Endothelial cell (in vitro differentiated cells): ENCODE results near the gene DAAM2. TPM values are rescaled to one million over a fixed set of nuclear protein-coding genes. Genes with fewer than 3 reads are reported as not detected.

ENCODE experiments used
- DNase-seq: peaks from one replicate; pipeline ENCODE4 v3.0.0; 2021; ENCODE audit warnings: low spot score
- H3K27ac Mint-ChIP-seq: one replicate; pipeline ENCODE4 v1.8.0; 2021; ENCODE audit warnings: mixed read lengths, inconsistent platforms; ENCODE audit not compliant: unreplicated experiment
- H3K27me3 Mint-ChIP-seq: one replicate; pipeline ENCODE4 v1.8.0; 2021; ENCODE audit warnings: mild to moderate bottlenecking, moderate library complexity, mixed read lengths, inconsistent platforms; ENCODE audit not compliant: unreplicated experiment
- H3K36me3 Mint-ChIP-seq: one replicate; pipeline ENCODE4 v1.8.0; 2021; ENCODE audit warnings: mild to moderate bottlenecking, low read depth, mixed read lengths, inconsistent platforms; ENCODE audit not compliant: unreplicated experiment
- H3K4me1 Mint-ChIP-seq: one replicate; pipeline ENCODE4 v1.8.0; 2021; ENCODE audit warnings: mild to moderate bottlenecking, mixed read lengths, inconsistent platforms; ENCODE audit not compliant: unreplicated experiment
- H3K4me3 Mint-ChIP-seq: one replicate; pipeline ENCODE4 v1.8.0; 2021; ENCODE audit warnings: mild to moderate bottlenecking, mixed read lengths, inconsistent platforms; ENCODE audit not compliant: unreplicated experiment
- H3K9me3 Mint-ChIP-seq: one replicate; pipeline ENCODE4 v1.8.0; 2021; ENCODE audit warnings: mixed read lengths, inconsistent platforms; ENCODE audit not compliant: unreplicated experiment
- total RNA-seq: library from RNA; stranded (reverse); fragmentation: NEBNext Ultra II Directional; extraction: Animal tissue kit (Norgen Biotek cat#: 25700); gene quantifications from one replicate; pipeline ENCODE4 v1.2.1, GENCODE V29; 2021; ENCODE audit not compliant: unreplicated experiment
- TF ChIP-seq, protein P1 (sequence below): fragments of 200-600 bp; sonication (generic); IDR thresholded peaks from one replicate; pipeline ENCODE4 v1.5.0; 2021; ENCODE audit warnings: antibody characterized with exemption; ENCODE audit not compliant: unreplicated experiment

DAAM2 gene
- total RNA-seq, 1 donor from 2014 or later: 3.0 TPM

- H3K36me3 Mint-ChIP-seq: no peaks in the 10 kb centered on the region
- no peak overlapping the region for H3K4me3 Mint-ChIP-seq
- no peaks in the 10 kb centered on the region for H3K9me3 Mint-ChIP-seq
- peaks cover 2% of the 10 kb centered on the region for H3K27me3 Mint-ChIP-seq
- TF ChIP-seq, protein P1, sequence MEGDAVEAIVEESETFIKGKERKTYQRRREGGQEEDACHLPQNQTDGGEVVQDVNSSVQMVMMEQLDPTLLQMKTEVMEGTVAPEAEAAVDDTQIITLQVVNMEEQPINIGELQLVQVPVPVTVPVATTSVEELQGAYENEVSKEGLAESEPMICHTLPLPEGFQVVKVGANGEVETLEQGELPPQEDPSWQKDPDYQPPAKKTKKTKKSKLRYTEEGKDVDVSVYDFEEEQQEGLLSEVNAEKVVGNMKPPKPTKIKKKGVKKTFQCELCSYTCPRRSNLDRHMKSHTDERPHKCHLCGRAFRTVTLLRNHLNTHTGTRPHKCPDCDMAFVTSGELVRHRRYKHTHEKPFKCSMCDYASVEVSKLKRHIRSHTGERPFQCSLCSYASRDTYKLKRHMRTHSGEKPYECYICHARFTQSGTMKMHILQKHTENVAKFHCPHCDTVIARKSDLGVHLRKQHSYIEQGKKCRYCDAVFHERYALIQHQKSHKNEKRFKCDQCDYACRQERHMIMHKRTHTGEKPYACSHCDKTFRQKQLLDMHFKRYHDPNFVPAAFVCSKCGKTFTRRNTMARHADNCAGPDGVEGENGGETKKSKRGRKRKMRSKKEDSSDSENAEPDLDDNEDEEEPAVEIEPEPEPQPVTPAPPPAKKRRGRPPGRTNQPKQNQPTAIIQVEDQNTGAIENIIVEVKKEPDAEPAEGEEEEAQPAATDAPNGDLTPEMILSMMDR: no peak
- H3K4me1 Mint-ChIP-seq: peaks cover 12% of the 10 kb centered on the region
- no peak for DNase-seq
- no peak overlapping the region for H3K27ac Mint-ChIP-seq
Observed at GRCh38 chr6:39873439-39873838, 81.3 kb downstream of the DAAM2 start.

- Mint-ChIP-seq H3K27ac (no peak overlapping the region), H3K27me3 (peaks cover 2% of the 10 kb centered on the region), H3K4me1 (peaks cover 12% of the 10 kb centered on the region), H3K9me3 (no peaks in the 10 kb centered on the region), H3K36me3 (no peaks in the 10 kb centered on the region), H3K4me3 (no peak overlapping the region)
- DNase-seq: no peak
- TF ChIP-seq, protein P1: no peak
Observed at GRCh38 chr6:39876111-39876510, 83.9 kb downstream of the DAAM2 start.

- H3K27me3 Mint-ChIP-seq: no peaks in the 10 kb centered on the region
- no peak overlapping the region for H3K4me3 Mint-ChIP-seq
- no peak overlapping the region for H3K27ac Mint-ChIP-seq
- peaks cover 12% of the 10 kb centered on the region for H3K4me1 Mint-ChIP-seq
- DNase-seq: no peak
- no peaks in the 10 kb centered on the region for H3K36me3 Mint-ChIP-seq
- no peaks in the 10 kb centered on the region for H3K9me3 Mint-ChIP-seq
- TF ChIP-seq, protein P1: no peak
Observed at GRCh38 chr6:39876826-39877225, 84.7 kb downstream of the DAAM2 start.

DNA sequence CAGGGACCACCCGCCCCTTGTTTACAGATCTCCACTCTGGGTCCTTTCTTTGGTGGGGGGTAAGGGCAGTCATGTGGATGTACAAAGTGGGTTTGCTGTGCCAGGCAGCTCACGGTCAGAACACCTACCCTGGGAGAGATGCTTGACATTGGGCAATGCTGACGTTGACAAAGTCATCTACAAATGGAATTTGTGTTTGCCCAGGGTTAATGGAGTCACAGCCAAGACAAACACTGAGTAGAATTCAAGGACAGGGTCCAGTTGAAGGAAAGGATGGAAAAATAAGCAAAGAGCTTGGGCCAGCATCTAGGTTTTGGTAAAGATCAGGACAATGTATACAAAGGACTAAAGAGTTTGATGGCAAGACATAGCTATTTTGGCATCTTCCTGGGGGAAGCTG lies 87.4 kb downstream of the DAAM2 start:
- Mint-ChIP-seq H3K36me3 (no peaks in the 10 kb centered on the region), H3K27ac (no peak overlapping the region), H3K4me3 (no peak overlapping the region), H3K4me1 (peaks cover 12% of the 10 kb centered on the region), H3K27me3 (peaks cover 4% of the 10 kb centered on the region), H3K9me3 (no peaks in the 10 kb centered on the region)
- TF ChIP-seq, protein P1: no peak
- DNase-seq: no peak

GRCh38 chr6:39880594-39880993 lies 88.4 kb downstream of the DAAM2 start:
- peaks cover 12% of the 10 kb centered on the region for H3K4me1 Mint-ChIP-seq
- no peak overlapping the region for H3K4me3 Mint-ChIP-seq
- no peaks in the 10 kb centered on the region for H3K9me3 Mint-ChIP-seq
- H3K36me3 Mint-ChIP-seq: no peaks in the 10 kb centered on the region
- H3K27me3 Mint-ChIP-seq: peaks cover 4% of the 10 kb centered on the region
- no peak overlapping the region for H3K27ac Mint-ChIP-seq
- no peak for DNase-seq
- TF ChIP-seq, protein P1: no peak
